Colonic mucosa (tissue), 4 donors: ENCODE results near the gene TAGLN. TPM values are rescaled to one million over a fixed set of nuclear protein-coding genes. Genes with fewer than 3 reads are reported as not detected.
"Not testable (repeated sequence)": the region's sequence is repeated elsewhere in the genome, so short reads cannot be mapped to it uniquely, and the experiment has no call there.

ENCODE experiments used
- DNase-seq: peaks from one replicate; pipeline ENCODE4 v3.0.0-alpha.2; 2020
- H3K27ac ChIP-seq: fragments of 200-600 bp; one replicate; pipeline ENCODE4 v1.8.0; 2021
- H3K27me3 ChIP-seq: fragments of 200-600 bp; one replicate; pipeline ENCODE4 v1.8.0; 2021
- H3K36me3 ChIP-seq: fragments of 200-600 bp; one replicate; pipeline ENCODE4 v1.8.0; 2021
- H3K4me1 ChIP-seq: fragments of 200-600 bp; one replicate; pipeline ENCODE4 v1.8.0; 2021; ENCODE audit warnings: mild to moderate bottlenecking
- H3K4me3 ChIP-seq: fragments of 200-600 bp; one replicate; pipeline ENCODE4 v1.8.0; 2021
- H3K9ac ChIP-seq, 2 donors: one replicate each; pipeline ENCODE4 v1.7.0; 2013; ENCODE audit warnings: control low read depth in 2 of 2, low read depth in 2 of 2, low read length in 2 of 2
- H3K9me3 ChIP-seq: fragments of 200-600 bp; one replicate; pipeline ENCODE4 v1.8.0; 2021
- intact Hi-C: fragments of 100-400 bp; cut with DNase I; formaldehyde crosslinking; loops from one replicate; pipeline ENCODE4 v1.14.1; 2022
- total RNA-seq, 2 donors: library from RNA; stranded (reverse); fragmentation: NEBNext Ultra II Directional in 1 of 2; extraction: Animal tissue kit (Norgen Biotek cat#: 25700) in 1 of 2; gene quantifications; one replicate each; pipeline ENCODE4 v1.2.1, GENCODE V29; 2021
- TF ChIP-seq, protein P1 (sequence below): fragments of 200-600 bp; IDR thresholded peaks from one replicate; pipeline ENCODE4 v1.8.0; 2022; ENCODE audit warnings: antibody characterized with exemption, mild to moderate bottlenecking
- donor health status: healthy.
- donor health status: DM: no; HTN: no; CAD: no.
- donor health status: DM: no; HTN: no; CAD: no.

The TAGLN gene
- total RNA-seq, 2 donors from 2014 or later: 86.8 to 989 TPM

DNA sequence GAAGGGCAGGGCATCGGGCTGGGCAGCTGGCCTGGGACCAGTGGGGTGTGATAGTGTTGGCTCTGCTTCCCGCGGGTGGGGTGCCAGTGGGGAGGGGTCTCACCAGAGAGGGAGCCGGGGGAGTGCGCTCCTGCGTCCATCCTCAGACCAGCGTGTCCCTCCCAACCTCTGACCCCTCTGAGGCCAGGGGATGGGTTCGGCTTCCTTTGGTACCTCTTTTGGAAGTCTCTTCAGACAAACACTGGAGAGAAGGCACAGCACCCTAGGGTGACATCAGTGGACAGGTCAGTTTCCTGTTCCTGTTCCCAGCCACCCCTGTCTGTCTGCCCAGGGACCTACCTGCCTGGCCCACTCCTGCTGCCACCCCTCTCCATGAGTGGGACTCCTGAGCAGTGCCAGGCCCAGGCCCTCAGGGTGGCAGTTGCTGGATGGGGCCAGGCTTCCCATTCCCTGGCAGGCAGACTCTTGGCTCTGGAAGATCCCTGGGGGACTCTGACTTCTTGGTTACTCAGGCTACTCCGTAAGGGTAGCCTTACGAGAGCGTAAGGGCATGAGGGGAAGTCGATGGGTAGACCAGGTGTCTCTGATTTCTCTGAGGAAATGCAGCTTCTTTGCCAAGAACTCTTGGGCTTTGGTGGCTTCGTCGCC, 2.6 kb downstream of the TAGLN start:
- H3K36me3 ChIP-seq: no peaks in the 10 kb centered on the region
- peaks cover 8% of the 10 kb centered on the region for H3K4me1 ChIP-seq
- no peaks in the 10 kb centered on the region for H3K9me3 ChIP-seq
- TF ChIP-seq, protein P1, sequence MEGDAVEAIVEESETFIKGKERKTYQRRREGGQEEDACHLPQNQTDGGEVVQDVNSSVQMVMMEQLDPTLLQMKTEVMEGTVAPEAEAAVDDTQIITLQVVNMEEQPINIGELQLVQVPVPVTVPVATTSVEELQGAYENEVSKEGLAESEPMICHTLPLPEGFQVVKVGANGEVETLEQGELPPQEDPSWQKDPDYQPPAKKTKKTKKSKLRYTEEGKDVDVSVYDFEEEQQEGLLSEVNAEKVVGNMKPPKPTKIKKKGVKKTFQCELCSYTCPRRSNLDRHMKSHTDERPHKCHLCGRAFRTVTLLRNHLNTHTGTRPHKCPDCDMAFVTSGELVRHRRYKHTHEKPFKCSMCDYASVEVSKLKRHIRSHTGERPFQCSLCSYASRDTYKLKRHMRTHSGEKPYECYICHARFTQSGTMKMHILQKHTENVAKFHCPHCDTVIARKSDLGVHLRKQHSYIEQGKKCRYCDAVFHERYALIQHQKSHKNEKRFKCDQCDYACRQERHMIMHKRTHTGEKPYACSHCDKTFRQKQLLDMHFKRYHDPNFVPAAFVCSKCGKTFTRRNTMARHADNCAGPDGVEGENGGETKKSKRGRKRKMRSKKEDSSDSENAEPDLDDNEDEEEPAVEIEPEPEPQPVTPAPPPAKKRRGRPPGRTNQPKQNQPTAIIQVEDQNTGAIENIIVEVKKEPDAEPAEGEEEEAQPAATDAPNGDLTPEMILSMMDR: no peak
- intact Hi-C loops: no loop called here
- H3K9ac ChIP-seq: peak overlapping the region; percentile 56 to 74
- DNase-seq: no peak
- peak overlapping the region; percentile 71 for H3K27ac ChIP-seq
- no peaks in the 10 kb centered on the region for H3K27me3 ChIP-seq
- H3K4me3 ChIP-seq: peak overlapping the region; percentile 33

DNA sequence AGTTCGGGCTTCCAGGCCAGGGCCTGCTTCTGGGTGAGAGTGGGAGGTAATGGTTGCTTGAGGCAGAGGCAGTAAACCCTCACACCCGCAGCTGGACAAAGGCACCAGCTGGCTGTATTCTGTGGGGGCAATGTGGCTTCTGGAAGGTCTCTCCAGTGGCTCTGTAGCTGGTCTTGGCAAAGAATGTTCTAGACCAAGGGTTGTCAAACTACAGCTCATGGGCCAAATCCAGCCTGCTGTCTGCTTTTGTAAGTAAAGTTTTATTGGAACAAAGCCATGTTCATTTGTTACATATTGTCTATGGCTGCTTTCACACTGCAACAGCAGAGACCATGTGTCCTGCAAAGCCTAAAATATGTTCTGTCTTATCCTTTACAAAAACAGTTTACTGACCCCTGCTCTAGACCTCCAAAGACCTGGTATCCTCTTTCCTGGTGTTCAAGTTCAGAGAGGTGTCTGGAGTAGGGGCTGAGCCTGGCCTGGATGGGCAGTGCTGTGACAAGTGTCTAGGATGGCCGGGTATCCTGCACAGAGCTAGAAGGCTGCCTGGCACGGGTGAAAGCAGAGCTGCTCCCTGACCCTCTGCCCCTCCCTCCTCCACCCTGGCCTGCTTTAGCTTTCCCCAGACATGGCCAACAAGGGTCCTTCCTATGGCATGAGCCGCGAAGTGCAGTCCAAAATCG, 3.4 kb downstream of the TAGLN start:
- intact Hi-C loops: no loop called here
- DNase-seq: no peak
- no peaks in the 10 kb centered on the region for H3K27me3 ChIP-seq
- peaks cover 8% of the 10 kb centered on the region for H3K4me1 ChIP-seq
- TF ChIP-seq, protein P1: no peak
- no peaks in the 10 kb centered on the region for H3K36me3 ChIP-seq
- peak overlapping the region; percentile 33 for H3K4me3 ChIP-seq
- H3K27ac ChIP-seq: peak overlapping the region; percentile 71
- no peaks in the 10 kb centered on the region for H3K9me3 ChIP-seq
- peak overlapping the region in 1 of 2 donors; percentile 46 for H3K9ac ChIP-seq

GRCh38 chr11:117203069-117203407, 3.9 kb downstream of the TAGLN start:
- H3K4me3 ChIP-seq: peak overlapping the region; percentile 1

DNA sequence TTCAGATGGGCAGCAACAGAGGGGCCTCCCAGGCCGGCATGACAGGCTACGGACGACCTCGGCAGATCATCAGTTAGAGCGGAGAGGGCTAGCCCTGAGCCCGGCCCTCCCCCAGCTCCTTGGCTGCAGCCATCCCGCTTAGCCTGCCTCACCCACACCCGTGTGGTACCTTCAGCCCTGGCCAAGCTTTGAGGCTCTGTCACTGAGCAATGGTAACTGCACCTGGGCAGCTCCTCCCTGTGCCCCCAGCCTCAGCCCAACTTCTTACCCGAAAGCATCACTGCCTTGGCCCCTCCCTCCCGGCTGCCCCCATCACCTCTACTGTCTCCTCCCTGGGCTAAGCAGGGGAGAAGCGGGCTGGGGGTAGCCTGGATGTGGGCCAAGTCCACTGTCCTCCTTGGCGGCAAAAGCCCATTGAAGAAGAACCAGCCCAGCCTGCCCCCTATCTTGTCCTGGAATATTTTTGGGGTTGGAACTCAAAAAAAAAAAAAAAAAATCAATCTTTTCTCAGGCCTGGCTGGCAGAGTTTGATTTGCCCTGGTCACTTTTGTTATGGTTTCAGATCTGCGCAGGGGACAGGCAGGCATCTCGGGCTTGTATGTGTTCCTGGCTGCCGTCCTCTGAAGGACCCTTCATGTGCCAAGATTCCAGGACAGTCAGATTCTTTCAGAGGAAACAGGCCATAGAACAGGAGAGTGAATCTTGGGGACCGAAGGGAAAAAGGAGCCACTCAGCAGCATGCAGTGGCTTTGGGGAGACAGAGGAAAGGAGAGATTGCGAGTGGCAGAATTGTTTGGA, 5.3 kb downstream of the TAGLN start:
- Histone ChIP-seq H3K36me3 (no peaks in the 10 kb centered on the region), H3K9me3 (no peaks in the 10 kb centered on the region), H3K27ac (no peak overlapping the region), H3K27me3 (no peaks in the 10 kb centered on the region), H3K9ac (no peak overlapping the region), H3K4me3 (no peak overlapping the region), H3K4me1 (no peaks in the 10 kb centered on the region)
- TF ChIP-seq, protein P1: no peak
- DNase-seq: no peak
- intact Hi-C loops: no loop called here

More at GRCh38 chr11:117203069-117203407, 3.9 kb downstream of the TAGLN start:
- Histone ChIP-seq H3K4me1 (peaks cover 7% of the 10 kb centered on the region), H3K27me3 (no peaks in the 10 kb centered on the region), H3K36me3 (no peaks in the 10 kb centered on the region), H3K9me3 (no peaks in the 10 kb centered on the region), H3K9ac (peak overlapping the region in 1 of 2 donors; percentile 46), H3K27ac (no peak overlapping the region)
- intact Hi-C loops: no loop called here
- TF ChIP-seq, protein P1: no peak
- no peak for DNase-seq

DNA sequence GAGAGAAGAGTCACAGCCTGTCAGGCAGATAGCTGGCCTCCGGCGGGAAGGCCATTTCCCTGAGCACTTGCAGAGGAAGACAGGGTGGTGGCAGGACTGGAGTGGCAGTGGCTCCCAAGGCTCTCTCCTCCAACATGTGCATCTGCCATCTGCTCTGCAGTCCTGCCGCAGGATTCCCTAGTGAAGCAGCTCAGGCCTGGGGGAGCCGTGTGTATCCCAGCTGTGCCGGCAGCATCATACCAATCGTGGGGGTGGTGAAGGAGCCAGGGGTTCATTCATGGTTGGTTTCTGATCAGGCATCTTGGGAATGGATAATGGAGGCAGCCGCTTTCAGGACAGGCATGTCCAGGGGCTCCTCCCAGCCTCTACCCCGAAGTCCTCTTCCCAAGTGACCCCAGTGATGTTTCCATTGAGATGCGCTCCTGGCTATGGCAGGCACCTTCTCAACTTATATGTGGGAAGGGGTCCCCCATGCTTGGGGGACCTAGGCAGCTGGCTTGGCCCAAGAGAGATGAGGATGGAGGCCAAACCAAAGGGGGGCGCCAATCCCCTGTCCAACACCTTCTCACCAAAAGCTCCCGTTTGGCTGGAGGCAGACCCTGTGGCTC, 6.1 kb downstream of the TAGLN start:
- Histone ChIP-seq H3K4me1 (no peaks in the 10 kb centered on the region), H3K27ac (no peak overlapping the region), H3K4me3 (no peak overlapping the region), H3K9me3 (no peaks in the 10 kb centered on the region), H3K27me3 (no peaks in the 10 kb centered on the region), H3K9ac (no peak overlapping the region), H3K36me3 (no peaks in the 10 kb centered on the region)
- intact Hi-C loops: no loop called here
- TF ChIP-seq, protein P1: no peak
- no peak for DNase-seq

DNA sequence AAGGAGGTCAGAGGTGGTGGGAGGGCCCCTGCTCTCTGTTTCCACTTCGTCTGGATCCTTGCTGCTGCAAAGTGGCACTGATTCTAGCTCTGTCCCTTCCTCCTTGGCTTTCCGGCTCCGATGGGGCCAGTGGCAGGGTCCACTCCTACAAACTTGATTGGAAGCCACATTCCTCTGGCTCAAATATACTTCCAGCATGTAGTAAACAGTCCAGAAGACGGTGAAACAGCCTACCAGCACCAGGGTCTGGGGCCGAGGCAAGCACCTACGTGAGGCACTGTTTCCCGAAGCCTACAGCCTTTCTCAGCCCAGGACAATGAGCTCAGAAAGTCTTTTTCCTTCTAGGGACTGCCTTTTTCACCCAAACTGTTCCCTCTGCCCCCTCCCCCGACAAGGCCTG, 6.9 kb downstream of the TAGLN start:
- H3K36me3 ChIP-seq, H3K27ac ChIP-seq, H3K4me1 ChIP-seq, H3K9ac ChIP-seq, H3K4me3 ChIP-seq, H3K27me3 ChIP-seq, DNase-seq, H3K9me3 ChIP-seq, intact Hi-C loops: not testable (repeated sequence)

DNA sequence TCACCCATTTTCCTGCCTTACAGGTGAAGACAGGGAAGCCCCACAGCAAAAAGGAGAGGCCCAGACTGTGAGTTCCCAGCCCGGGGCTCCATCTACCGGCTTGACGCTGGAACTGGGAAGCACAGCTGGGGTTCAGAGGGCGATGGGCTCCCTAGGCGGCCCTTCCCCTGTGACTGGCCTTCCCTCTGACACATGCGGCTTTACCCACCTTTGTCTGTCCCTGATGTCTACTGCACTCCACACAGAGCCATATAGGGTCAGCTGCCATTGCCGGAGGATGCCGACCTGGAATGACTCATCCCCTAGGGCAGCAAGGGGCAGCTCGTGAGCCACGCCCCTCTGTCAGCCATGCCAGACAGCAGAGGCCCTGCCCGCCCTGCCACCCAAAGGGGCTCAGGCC, 7.7 kb downstream of the TAGLN start:
- H3K27me3 ChIP-seq, intact Hi-C loops, H3K4me1 ChIP-seq, H3K9me3 ChIP-seq, H3K36me3 ChIP-seq, H3K9ac ChIP-seq, H3K4me3 ChIP-seq, H3K27ac ChIP-seq, DNase-seq: not testable (repeated sequence)

DNA sequence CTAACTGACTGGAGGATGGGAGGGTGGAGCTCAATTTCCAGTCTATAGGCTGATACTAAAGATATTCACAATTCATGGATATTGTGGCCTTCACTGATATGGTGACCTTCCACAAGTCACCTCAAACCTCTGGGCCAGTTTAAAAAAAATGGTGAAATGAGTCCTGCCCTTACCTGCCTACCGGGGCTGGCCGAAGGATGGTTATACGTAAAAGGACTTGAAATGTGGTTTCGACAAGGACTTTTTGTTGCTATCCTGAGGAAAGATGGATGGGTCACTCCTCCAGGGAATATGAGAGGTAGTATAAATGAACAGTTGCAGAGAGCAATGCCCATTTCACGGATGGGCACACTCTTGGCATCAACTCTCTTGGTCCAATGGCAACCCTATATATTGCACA, 8.3 kb downstream of the TAGLN start:
- intact Hi-C loops: not testable (repeated sequence)

More for the DNA sequence above, 8.3 kb downstream of the TAGLN start:
- not testable (repeated sequence) for H3K9ac ChIP-seq, DNase-seq, H3K27ac ChIP-seq, H3K4me1 ChIP-seq, H3K4me3 ChIP-seq, H3K36me3 ChIP-seq, H3K27me3 ChIP-seq, H3K9me3 ChIP-seq
